GM12801 (cell line): ENCODE measurements around the gene PDLIM7.

Experiments used
- TF ChIP-seq, protein P1 (sequence below): IDR thresholded peaks from one replicate; pipeline ENCODE4 v1.5.1; 2011; ENCODE audit warnings: control low read depth; ENCODE audit not compliant: insufficient read length; ENCODE audit errors: extremely low read depth

Gene PDLIM7

DNA sequence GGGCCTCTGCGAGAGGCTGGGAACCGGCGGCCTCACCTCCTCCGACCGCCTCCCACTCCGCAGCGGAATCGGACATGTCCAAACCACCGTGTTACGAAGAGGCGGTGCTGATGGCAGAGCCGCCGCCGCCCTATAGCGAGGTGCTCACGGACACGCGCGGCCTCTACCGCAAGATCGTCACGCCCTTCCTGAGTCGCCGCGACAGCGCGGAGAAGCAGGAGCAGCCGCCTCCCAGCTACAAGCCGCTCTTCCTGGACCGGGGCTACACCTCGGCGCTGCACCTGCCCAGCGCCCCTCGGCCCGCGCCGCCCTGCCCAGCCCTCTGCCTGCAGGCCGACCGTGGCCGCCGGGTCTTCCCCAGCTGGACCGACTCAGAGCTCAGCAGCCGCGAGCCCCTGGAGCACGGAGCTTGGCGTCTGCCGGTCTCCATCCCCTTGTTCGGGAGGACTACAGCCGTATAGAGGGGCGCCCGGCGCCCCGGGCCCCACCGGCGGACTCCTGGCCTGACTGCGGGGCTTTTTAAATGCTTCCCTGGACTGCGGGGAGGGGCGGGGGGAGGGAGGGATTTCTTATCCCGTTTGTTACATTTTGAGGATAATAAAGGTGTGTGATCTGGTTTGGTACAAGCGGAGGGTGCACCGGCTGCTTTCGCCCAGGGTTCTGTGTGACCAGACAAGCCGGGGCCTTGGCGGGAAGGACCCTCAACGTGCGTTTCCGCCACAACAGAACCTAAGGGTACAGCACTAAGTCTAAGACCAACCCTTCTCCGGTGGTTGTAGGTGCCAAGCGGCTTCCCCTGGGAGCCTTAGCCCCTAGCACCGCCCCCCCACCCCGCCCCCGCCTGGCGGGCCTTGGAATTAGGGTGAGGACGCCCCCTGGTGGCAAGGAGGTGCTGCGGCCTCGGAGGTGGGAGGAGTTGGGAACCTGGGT lies 41.5 kb downstream of the PDLIM7 start:
- TF ChIP-seq, protein P1, sequence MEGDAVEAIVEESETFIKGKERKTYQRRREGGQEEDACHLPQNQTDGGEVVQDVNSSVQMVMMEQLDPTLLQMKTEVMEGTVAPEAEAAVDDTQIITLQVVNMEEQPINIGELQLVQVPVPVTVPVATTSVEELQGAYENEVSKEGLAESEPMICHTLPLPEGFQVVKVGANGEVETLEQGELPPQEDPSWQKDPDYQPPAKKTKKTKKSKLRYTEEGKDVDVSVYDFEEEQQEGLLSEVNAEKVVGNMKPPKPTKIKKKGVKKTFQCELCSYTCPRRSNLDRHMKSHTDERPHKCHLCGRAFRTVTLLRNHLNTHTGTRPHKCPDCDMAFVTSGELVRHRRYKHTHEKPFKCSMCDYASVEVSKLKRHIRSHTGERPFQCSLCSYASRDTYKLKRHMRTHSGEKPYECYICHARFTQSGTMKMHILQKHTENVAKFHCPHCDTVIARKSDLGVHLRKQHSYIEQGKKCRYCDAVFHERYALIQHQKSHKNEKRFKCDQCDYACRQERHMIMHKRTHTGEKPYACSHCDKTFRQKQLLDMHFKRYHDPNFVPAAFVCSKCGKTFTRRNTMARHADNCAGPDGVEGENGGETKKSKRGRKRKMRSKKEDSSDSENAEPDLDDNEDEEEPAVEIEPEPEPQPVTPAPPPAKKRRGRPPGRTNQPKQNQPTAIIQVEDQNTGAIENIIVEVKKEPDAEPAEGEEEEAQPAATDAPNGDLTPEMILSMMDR, result peak; percentile 36

DNA sequence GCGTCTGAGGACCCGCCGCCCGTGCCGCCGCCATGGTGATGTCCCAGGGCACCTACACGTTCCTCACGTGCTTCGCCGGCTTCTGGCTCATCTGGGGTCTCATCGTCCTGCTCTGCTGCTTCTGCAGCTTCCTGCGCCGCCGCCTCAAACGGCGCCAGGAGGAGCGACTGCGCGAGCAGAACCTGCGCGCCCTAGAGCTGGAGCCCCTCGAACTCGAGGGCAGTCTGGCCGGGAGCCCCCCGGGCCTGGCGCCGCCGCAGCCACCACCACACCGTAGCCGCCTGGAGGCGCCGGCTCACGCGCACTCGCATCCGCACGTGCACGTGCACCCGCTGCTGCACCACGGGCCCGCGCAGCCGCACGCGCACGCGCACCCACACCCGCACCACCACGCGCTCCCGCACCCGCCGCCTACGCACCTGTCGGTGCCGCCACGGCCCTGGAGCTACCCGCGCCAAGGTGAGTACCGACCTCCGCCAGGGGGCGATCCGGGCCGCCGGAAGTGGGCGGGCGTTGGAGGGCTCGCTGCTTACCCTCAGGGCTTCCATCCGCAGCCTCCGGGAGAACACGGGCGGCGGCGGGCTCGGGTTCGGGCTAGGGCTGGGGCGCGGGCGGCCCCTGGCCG lies 42.3 kb downstream of the PDLIM7 start:
- TF ChIP-seq, protein P1, result no peak

DNA sequence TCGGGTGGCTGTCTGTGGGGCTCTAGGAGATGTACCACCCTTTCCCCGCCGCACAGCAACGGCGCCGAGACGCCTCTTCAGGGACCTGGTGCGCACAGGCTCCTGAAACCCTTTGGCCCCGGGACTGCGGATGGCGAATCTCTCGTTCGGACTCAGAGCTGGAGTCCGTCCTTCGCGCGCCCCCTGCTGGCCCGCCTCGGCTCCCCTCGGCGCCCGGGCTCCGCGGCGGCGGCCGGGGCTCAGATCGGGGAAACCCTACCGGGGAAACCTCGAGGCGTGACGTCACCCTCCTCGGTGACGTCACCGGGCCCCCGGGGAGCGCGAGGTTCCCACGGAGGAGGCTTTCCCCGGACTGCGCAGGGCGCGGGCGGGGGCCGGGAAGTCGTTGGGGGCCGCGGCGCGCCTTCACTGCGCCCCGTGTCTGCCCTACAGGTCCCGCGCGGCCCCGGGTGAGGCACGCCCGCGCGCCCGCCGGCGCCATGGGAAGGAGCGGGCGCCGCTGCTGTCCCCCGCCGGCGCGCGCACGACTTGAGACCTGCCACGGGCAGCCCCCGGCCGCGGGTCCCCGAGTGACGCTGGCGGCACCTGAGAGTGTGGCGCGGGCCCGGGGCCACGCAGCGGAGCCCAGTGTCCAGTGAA lies 42.9 kb downstream of the PDLIM7 start:
- TF ChIP-seq, protein P1, result no peak

DNA sequence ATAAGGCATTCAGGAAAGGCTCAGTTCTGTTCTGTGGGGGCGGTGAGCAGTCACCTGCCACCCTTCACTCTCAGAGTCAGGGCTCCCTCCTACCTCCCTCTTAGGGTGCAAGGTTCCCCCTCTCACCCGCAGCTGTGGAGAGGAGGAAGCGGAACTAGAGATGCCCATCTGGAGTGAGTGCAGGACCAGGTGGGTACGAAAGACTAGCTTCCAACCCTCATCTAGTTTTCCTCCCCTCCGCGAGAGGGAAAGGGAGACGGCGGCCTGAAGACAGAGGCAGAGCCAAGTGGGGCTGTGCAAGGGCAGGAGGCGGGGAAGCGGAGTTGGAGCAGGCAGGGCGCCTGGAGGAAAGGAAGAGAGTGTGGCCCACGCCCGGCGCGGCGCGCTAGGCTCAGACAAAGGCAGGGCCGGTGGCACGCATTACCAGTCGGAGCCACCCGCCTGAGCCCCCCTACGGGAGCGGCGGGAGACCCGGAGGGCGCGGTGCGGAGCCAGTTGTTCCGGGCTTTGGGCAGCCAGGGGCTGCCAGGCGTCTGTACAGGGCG lies 43.5 kb downstream of the PDLIM7 start:
- TF ChIP-seq, protein P1, result no peak

DNA sequence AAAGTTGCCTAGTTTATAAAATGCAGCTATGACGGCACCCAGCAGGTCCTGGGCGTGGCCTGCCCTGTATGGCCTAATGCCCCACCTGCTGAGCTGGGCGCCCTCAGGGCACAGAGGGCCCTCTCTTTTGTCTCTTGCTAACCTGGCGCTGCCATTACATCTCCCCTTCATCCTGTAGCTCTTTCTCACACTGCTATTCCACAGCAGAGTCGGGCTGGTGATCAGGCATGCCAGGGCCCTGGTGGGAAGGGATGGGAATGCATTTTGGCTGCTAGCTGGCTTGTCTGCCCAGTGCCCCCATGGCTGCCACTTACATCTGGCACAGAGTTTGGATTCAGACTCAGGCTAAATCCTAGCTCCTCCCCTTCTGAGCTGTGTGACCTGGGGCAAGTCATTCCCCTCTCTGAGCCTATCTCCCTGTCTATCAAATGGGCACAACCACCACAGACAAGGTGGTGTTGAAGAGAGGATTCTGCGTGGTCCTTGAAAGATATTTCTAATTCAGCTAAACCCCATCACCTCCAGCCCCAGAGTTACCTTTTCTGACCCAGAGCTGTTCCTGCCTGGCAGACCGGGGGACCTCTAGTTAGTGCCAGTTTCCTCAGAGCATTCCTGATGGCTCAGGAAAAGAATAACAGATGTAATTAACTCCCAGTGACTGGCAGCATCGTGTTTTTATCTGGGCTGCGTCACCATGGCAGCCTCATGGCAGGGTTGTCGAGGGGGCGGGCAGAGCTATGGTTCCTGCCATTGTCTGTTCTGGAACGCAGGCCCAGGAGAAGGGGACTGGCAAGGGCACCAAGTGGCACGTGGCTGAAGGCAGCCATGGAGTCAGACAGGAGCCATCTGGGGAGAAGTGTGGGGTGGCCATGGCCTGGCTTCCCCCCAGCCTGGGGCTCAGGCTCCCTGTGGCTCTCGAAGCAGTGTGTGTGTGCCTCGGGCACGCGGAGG lies 44.4 kb downstream of the PDLIM7 start:
- TF ChIP-seq, protein P1, result no peak

DNA sequence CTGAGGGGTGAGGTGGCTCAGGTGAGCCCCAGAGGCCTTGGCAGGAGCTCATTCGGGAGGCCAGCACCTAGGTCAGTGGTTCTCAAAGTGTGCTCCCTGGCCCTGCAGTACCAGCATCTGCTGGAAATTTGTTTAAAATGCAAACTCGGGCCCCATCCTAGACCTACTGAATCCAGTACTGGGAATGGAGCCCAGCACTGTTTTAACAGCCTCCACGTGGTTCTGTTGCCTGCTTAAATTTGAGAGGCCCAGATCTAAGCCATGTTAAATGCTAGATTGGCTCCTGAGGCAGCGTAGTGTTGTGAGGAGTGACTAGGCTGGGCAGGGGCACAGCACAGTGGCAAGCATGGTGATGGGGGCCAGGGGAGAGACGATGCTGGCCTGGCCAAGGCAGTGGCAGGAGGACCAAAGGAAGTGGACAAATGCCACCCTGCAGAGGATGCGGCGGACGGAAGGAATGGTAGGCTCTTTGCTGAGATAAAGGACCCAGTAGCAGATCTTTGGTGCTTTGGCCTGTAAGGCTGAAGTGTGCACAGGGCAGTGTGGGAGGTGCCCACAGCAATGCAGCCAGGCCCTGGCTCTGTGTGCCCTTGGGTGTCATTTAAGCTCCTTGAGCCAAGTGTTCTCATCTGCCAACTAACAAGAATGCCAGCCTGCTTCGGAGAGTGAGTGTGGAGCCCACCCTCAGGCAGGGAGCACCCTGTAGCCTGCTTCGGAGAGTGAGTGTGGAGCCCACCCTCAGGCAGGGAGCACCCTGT lies 46.6 kb downstream of the PDLIM7 start:
- TF ChIP-seq, protein P1, result no peak
